COR-L47 (cell line): ENCODE results near the gene CTNNA1.

Experiments used
- DNase-seq: peaks from one replicate; lab custom pipeline; 2025; lab: John Stamatoyannopoulos, UW

The CTNNA1 gene

GRCh38 chr5:138966236-138966985, 213.2 kb downstream of the CTNNA1 start:
- DNase-seq, result no peak

DNA sequence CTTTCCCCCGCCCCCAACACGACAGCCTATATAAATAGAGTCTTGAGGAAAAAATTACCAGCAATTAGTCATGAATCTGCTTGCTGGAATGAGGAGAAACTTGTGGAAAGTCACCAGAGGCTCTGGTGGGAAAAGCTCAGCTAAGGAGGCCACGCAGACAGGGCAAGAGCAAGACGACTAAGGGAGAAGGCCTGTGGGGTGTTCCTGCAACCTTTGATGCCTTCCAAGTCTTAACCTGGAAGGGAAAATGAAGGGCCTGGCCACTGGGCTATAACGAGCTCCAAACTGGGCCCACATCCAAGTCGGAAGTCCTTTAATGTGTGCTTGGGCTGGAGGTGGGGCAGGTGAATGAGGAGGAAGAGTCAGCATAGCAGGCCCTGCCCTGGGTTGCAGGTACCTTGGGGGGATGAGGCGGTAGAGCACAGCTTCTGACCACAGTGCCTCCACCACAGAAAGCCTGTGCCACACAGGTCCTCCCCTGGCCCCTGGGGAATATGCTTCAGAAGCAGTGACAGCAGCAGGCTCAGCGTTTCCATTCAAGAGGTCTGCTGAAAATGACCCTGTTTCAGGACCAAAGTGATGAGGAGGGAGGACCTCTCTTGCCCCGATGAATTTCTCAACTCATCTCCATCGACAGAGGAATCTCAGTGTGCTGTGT, 214.7 kb downstream of the CTNNA1 start:
- peak; percentile 45 for DNase-seq

GRCh38 chr5:138968601-138969000, 215.4 kb downstream of the CTNNA1 start:
- DNase-seq, result no peak

GRCh38 chr5:138969323-138970002, 216.2 kb downstream of the CTNNA1 start:
- peak; percentile 48 for DNase-seq

DNA sequence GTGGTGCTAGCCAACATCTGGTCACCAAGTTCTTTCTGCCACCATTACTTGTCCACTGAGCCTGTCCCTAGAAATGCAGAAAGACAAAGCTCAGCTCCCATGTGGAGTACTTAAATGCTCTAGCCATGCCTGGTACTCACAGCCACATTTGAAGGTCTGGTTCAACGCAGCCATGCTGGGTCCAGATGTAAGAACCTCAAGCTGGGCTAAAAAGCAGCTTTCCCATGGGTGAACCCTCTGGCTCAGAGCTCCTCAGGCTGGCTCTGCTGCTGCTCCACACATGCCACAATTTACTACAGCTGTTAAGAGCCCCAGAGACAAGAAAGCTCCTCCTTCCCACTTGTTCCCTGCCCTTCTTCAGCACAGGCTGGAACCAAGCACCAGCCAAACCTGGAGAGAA, 219.0 kb downstream of the CTNNA1 start:
- DNase-seq, result no peak

DNA sequence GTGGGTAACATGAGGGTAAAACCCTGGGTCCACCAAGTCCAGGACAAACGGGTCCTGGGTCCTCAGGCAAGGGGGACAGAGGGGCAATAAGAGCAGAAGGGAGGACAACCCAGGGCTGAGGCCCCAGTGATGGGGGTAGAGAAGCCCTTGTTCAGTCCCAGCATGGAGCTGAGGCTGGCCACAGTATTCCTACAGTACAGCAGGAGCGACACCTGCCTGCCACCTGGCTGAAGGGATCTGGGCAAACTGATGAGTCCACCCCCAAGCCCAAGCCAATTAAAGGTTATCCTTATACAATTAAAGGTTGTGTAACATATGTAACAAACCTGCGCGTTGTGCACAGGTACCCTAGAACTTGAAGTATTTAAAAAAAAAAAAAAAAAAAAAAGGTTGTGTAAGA, 219.6 kb downstream of the CTNNA1 start:
- no peak for DNase-seq

DNA sequence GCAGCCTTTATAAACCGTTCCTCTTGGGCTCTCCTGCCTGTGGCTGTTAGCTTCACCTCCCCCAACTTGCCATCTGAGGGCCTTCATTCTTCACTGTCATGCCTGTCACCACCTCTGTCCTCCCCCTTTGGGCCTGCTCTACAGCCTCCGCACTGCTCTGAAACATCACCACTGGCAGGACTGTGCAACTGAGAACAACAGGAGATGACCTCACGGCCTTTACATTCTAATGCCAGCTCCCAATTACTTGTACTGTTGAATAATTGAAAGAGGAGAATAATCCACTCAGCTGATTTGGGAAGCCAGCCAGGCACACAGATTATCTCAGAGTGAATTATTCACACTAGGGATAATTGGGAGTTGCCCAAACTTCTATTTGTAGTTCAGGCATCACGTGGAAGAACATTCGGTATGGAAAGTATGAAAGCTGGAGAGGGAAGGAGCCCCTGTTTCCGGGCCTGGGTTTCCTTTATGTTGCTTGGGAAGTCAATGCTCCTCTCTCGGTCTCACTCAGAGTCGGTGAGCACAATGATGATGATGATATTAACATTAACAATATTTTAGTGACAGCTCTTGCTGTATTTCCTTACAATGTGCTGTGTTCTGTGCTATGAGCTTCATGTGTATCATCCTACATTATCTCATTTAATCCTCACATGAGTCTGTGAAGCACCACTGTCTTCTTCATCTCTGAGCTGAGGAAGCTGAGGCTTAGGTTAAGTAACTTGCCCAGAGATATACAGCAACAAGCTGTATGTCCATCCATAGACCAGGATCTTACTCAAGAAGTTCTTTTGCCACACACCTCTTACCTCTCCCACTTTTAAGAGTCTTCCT, 221.2 kb downstream of the CTNNA1 start:
- DNase-seq, result peak; percentile 85

DNA sequence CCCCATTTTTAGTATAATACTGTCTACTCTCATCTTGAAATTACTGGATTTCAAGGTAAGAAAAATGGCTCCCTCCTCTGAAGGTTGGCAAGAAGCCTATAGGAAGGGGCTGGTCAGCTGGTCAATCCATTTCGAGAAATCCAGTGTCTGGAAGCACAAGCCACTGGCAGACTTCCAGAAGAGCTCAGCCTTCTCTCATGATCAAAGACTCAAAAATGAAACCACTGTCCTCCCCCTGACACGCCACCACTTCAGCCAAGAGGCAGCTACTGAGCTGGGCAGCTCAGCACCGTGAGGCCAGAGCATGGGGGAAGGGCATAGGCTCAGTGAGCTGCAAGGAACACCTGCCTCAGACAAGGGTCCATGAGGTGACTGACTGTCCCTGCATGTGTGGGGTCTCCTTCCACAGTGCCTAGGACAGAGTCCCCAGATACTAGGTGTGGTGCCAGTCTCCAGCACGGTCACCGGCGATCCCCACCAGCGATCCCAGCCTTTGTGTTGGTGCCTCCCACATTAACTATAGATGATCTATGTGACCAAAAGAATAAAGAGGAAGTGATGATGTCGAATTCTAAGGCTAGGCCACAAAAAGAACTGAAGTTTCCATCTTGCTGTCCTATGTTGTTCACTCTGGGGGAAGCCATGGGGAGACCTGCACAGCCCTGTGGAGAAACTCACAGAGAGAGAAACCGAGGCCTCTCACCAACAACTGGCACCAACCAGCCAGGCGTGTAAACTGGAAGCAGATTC, 222.0 kb downstream of the CTNNA1 start:
- no peak for DNase-seq

- DNase-seq, result no peak
Observed at GRCh38 chr5:138978080-138978479, 224.9 kb downstream of the CTNNA1 start.

DNA sequence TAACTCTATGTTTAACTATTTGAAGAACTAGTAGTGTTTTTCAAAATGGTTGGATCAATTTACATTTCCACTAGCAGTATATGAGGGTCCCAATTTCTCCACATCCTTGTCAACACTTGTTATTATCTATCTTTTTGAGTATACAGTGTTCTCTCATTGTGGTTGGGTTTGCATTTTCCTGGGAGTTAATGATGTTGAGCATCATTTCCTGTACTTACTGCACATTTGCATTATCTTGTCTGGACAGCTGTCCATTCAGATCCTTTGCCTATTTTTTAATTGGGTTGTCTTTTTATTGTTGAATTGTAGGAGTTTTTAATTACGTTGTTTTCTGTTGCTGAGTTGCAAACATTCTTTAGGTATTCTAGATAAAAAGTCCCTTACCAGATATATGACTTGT, 225.4 kb downstream of the CTNNA1 start:
- no peak for DNase-seq

DNA sequence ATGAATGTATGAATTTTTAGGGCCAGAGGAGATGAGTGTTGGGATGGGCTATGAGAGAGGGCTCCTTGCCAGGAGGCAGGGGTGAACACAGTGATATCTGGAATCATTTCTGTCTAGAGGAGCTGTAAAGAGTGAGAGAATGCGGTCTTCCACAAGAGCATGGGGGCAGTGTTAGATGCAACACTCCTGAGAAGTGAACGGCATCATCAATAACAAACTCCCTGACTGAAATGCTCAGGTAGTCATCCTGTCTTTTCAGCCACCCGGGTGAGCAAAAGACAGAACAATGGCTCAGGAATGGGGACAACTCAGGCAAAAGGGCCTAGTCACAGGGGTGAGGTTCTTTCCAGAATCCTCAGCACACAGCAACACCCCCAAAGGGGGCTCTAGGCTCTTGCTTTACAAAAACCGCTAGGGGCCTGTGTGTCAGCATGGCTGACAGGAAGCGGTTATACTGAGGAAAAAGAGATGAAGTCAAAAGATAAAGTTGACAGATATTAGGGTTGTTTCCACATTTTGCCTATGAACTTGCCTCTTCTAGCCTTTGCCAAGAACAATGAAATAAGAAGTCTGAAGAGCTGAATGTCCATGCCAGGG, 226.6 kb downstream of the CTNNA1 start:
- DNase-seq, result no peak

DNA sequence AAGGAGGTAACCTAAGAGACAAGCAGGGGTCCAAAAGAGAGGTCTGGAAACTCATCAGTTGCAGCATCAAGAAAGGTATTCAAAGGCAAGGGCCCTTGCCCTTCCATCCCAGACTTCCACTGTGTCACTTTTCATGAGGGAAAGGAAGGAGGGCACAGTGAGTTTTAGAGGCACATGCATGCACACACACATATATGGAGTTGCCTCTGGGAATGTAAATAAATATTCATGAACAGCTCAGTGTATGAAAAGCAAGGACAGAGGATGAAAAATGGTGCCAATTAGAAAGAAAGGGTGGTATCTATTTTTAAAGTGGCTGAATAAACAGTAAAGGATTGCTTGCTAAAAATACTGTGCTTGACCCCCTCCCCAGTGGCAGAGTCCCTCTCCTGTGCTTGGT, 227.2 kb downstream of the CTNNA1 start:
- DNase-seq, result no peak

DNA sequence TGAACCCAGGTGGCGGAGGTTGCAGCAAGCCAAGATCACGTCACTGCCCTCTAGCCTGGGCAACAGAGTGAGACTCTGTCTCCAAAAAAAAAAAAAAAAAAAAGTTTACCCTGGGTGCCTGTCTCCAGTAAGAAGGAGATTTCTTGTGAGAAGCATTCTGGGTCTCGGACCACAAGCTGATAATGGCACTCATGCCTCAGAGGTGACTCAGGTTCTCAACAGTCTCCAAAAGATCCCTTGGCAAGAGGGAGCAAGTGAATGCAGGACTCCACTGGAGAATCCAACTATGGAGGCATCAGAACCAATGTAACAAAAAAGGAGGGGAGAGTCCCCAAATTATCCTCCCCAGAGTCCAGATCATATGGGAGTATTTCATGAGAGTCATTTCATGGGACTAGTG, 227.9 kb downstream of the CTNNA1 start:
- DNase-seq, result no peak

DNA sequence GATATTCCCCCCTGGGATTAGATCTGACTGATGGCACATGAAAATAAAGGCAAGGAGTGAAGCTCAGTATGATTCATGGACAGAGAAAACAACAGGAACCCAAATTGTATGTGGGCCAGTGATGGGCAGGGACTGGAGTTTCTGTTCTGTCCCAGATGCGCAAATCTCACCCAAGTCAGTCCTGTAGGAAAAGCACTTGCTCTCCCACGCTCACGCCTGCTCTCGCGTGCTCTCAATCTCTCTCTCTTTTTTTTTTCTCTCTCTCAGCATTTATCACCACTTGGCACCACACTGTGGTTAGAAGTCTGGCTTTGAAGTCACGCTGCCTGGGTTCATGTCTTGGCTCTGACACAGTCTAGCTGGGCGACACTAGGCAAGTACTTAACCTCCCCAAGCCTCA, 228.4 kb downstream of the CTNNA1 start:
- DNase-seq, result no peak

DNA sequence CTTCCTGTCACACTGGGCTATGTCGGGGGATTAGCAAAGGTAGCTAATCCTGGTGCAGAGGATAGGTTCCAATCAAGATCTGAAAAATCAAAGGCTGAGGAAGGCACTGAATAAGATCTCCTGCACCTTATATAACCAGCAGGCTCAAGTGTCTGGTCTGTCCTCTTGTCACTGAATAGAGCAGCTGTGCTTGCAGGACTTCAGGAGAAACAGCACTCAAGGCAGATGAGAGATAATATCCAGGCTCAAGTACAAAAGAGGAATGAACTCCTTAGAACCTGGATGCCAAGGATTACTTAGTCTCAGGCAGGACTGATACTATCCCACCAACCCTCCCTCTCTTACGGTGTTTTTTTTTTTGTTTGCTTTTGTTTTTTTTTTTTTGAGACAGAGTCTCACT, 230.8 kb downstream of the CTNNA1 start:
- no peak for DNase-seq
